H1 (cell line): ENCODE results near the gene YPEL5. TPM values are rescaled to one million over a fixed set of nuclear protein-coding genes. Genes with fewer than 3 reads are reported as not detected.

Experiments
- CTCF ChIA-PET: fragments of 300-600 bp; sonication (Branson Sonifier 250); formaldehyde crosslinking; loops from one replicate; lab custom pipeline; 2021; ENCODE audit not compliant: partially characterized antibody; lab: Charles Lee
- POLR2A ChIA-PET: fragments of 300-600 bp; sonication (Branson Sonifier 250); formaldehyde crosslinking; loops from one replicate; lab custom pipeline; 2021; ENCODE audit warnings: inconsistent platforms; ENCODE audit not compliant: partially characterized antibody; lab: Charles Lee
- DNase-seq, 2 experiments: peaks; one replicate each; pipeline versions ENCODE4 v3.0.0 to v3.0.0-alpha.2; 2010 to 2022; ENCODE audit warnings: low spot score in 2 of 2, low read depth in 1 of 2, mixed read lengths in 1 of 2
- FAIRE-seq: peaks from 2 replicates; lab custom pipeline; 2011; peaks lifted over from hg19 to GRCh38; lab: Jason Lieb, UNC
- H2AFZ ChIP-seq: 2 replicates; pipeline ENCODE4 v1.8.1; 2012; ENCODE audit warnings: low read length, inconsistent platforms
- H2AK5ac ChIP-seq: 2 replicates; pipeline ENCODE4 v1.6.1; 2013; ENCODE audit warnings: low read depth, low read length
- H2BK120ac ChIP-seq: replicated peaks from 2 replicates; pipeline ENCODE3; 2013; ENCODE audit warnings: low read depth, low read length, inconsistent platforms
- H2BK12ac ChIP-seq: 2 replicates; pipeline ENCODE4 v1.6.1; 2013; ENCODE audit warnings: low read depth, low read length
- H2BK15ac ChIP-seq: 2 replicates; pipeline ENCODE4 v1.6.1; 2013; ENCODE audit warnings: low read length
- H2BK20ac ChIP-seq: 2 replicates; pipeline ENCODE4 v1.6.1; 2013; ENCODE audit warnings: low read length
- H2BK5ac ChIP-seq: 2 replicates; pipeline ENCODE4 v1.6.1; 2013; ENCODE audit warnings: low read depth, low read length
- H3K14ac ChIP-seq: 2 replicates; pipeline ENCODE4 v1.6.1; 2013; ENCODE audit warnings: inconsistent platforms; ENCODE audit not compliant: insufficient read length
- H3K18ac ChIP-seq: 2 replicates; pipeline ENCODE4 v1.6.1; 2013; ENCODE audit warnings: low read length; ENCODE audit errors: extremely low read depth
- H3K23ac ChIP-seq: 2 replicates; pipeline ENCODE4 v1.6.1; 2013; ENCODE audit warnings: inconsistent platforms; ENCODE audit not compliant: insufficient read length
- H3K23me2 ChIP-seq: 2 replicates; pipeline ENCODE4 v1.6.1; 2013; ENCODE audit warnings: low read depth, low read length
- H3K27ac ChIP-seq: 2 replicates; pipeline ENCODE4 v1.6.1; 2011; ENCODE audit warnings: low read depth, low read length, inconsistent platforms
- H3K27me3 ChIP-seq, 4 experiments: replicated peaks in 1 of 4; 1 replicate in 1 of 4; 2 replicates in 3 of 4; pipeline versions ENCODE4 v1.6.1 to v1.8.1; 2011 to 2013; ENCODE audit warnings: low read length in 3 of 4, mild to moderate bottlenecking in 3 of 4, inconsistent platforms in 2 of 4, mixed read lengths in 2 of 4, moderate library complexity in 1 of 4; ENCODE audit not compliant: control insufficient read depth in 3 of 4, insufficient read depth in 3 of 4; ENCODE audit errors: extremely low read depth in 1 of 4
- H3K36me3 ChIP-seq, 4 experiments: 2 replicates each; pipeline versions ENCODE4 v1.6.1 to v1.8.1; 2011 to 2013; ENCODE audit warnings: mild to moderate bottlenecking in 4 of 4, low read length in 3 of 4, moderate library complexity in 2 of 4, control low read depth in 1 of 4, inconsistent platforms in 1 of 4; ENCODE audit not compliant: insufficient read depth in 4 of 4, control insufficient read depth in 2 of 4
- H3K4ac ChIP-seq: replicated peaks from 2 replicates; pipeline ENCODE3; 2013; ENCODE audit warnings: low read length, low read depth, mixed read lengths, inconsistent platforms; ENCODE audit not compliant: insufficient read length
- H3K4me1 ChIP-seq, 4 experiments: replicated peaks in 1 of 4; 1 replicate in 1 of 4; 2 replicates in 3 of 4; pipeline versions ENCODE4 v1.6.1 to v1.8.1; 2011 to 2013; ENCODE audit warnings: low read length in 3 of 4, inconsistent platforms in 2 of 4, mixed read lengths in 1 of 4; ENCODE audit not compliant: insufficient read depth in 4 of 4, control insufficient read depth in 3 of 4
- H3K4me2 ChIP-seq, 2 experiments: 2 replicates each; pipeline versions ENCODE4 v1.6.1 to v1.8.1; 2011 to 2013; ENCODE audit warnings: low read depth in 2 of 2, low read length in 2 of 2, control low read depth in 1 of 2, inconsistent platforms in 1 of 2, mild to moderate bottlenecking in 1 of 2; ENCODE audit not compliant: insufficient read depth in 1 of 2
- H3K4me3 ChIP-seq, 4 experiments: fragments of 200-600, 300-600 bp in 1 of 4; sonication (generic), shearing (Covaris generic), sonication (Bioruptor Twin) in 1 of 4; 2 replicates each; pipeline versions ENCODE4 v1.5.1 to v1.8.1; 2011 to 2016; ENCODE audit warnings: low read length in 4 of 4, low read depth in 3 of 4, control low read depth in 2 of 4, inconsistent platforms in 2 of 4, mild to moderate bottlenecking in 2 of 4, mixed read lengths in 1 of 4, moderate library complexity in 1 of 4; ENCODE audit not compliant: insufficient read depth in 2 of 4; ENCODE audit errors: extremely low read depth in 1 of 4
- H3K56ac ChIP-seq: replicated peaks from 2 replicates; pipeline ENCODE3; 2013; ENCODE audit warnings: low read depth, mild to moderate bottlenecking, mixed read lengths, low read length, inconsistent platforms; ENCODE audit not compliant: insufficient read length
- H3K79me1 ChIP-seq: 2 replicates; pipeline ENCODE4 v1.6.1; 2013; ENCODE audit warnings: low read depth, low read length, control low read depth
- H3K79me2 ChIP-seq, 2 experiments: 2 replicates each; pipeline versions ENCODE4 v1.6.1 to v1.8.1; 2012 to 2013; ENCODE audit warnings: low read length in 2 of 2, mild to moderate bottlenecking in 2 of 2, inconsistent platforms in 1 of 2; ENCODE audit not compliant: insufficient read depth in 2 of 2, control insufficient read depth in 1 of 2
- H3K9ac ChIP-seq, 4 experiments: replicated peaks in 1 of 4; 1 replicate in 1 of 4; 2 replicates in 3 of 4; pipeline versions ENCODE4 v1.6.1 to v1.8.1; 2011 to 2013; ENCODE audit warnings: low read depth in 3 of 4, low read length in 3 of 4, control low read depth in 2 of 4, mild to moderate bottlenecking in 2 of 4, moderate library complexity in 2 of 4, inconsistent platforms in 1 of 4; ENCODE audit errors: extremely low read depth in 1 of 4
- H3K9me3 ChIP-seq, 2 experiments: 2 replicates each; pipeline versions ENCODE4 v1.6.1 to v1.8.1; 2012 to 2013; ENCODE audit warnings: mild to moderate bottlenecking in 2 of 2, moderate library complexity in 2 of 2, control low read depth in 1 of 2, inconsistent platforms in 1 of 2, low read depth in 1 of 2, low read length in 1 of 2, mixed read lengths in 1 of 2; ENCODE audit not compliant: insufficient read depth in 2 of 2
- H4K20me1 ChIP-seq, 2 experiments: replicated peaks in 1 of 2; 2 replicates each; pipeline versions ENCODE3 to v1.8.1; 2011 to 2013; ENCODE audit warnings: inconsistent platforms in 2 of 2, low read length in 2 of 2, mild to moderate bottlenecking in 1 of 2; ENCODE audit not compliant: insufficient read depth in 2 of 2, control insufficient read depth in 1 of 2
- H4K5ac ChIP-seq: 2 replicates; pipeline ENCODE4 v1.6.1; 2013; ENCODE audit warnings: low read length, low read depth, mixed read lengths, inconsistent platforms; ENCODE audit not compliant: insufficient read length
- H4K8ac ChIP-seq: 2 replicates; pipeline ENCODE4 v1.8.0; 2013; ENCODE audit warnings: mild to moderate bottlenecking, moderate library complexity, low read length, inconsistent platforms; ENCODE audit not compliant: insufficient read depth; ENCODE audit errors: extremely low read depth
- H4K91ac ChIP-seq: replicated peaks from 2 replicates; pipeline ENCODE3; 2013; ENCODE audit warnings: low read length, mixed read lengths, inconsistent platforms; ENCODE audit not compliant: insufficient read length
- ASH2L ChIP-seq: fragments of 200-600, 300-600 bp; sonication (generic); IDR thresholded peaks from one replicate; pipeline ENCODE4 v1.7.1; 2017; ENCODE audit warnings: low read length
- BACH1 ChIP-seq: IDR thresholded peaks from 2 replicates; pipeline ENCODE4 v1.6.1; 2012; ENCODE audit warnings: low read length, improper control_type of control experiment
- BCL11A ChIP-seq, 2 experiments: IDR thresholded peaks; one replicate each; pipeline ENCODE4 v1.6.1; 2011; ENCODE audit warnings: low read depth in 2 of 2, low read length in 2 of 2, mild to moderate bottlenecking in 2 of 2
- CBX8 ChIP-seq: fragments of 300-800, 300-1000 bp; sonication (generic); IDR thresholded peaks from 2 replicates; pipeline ENCODE4 v1.7.1; 2016; ENCODE audit warnings: low read depth, low read length, borderline replicate concordance
- EZH2 ChIP-seq: fragments of 200-600 bp; sonication (generic); IDR thresholded peaks from 2 replicates; pipeline ENCODE4 v1.7.1; 2012; ENCODE audit warnings: low read depth, mild to moderate bottlenecking, moderate library complexity, low read length, inconsistent platforms; ENCODE audit not compliant: severe bottlenecking
- FOSL1 ChIP-seq: IDR thresholded peaks from 2 replicates; pipeline ENCODE4 v1.6.1; 2011; ENCODE audit warnings: mild to moderate bottlenecking, low read depth, low read length, moderate library complexity; ENCODE audit not compliant: insufficient read depth
- GABPA ChIP-seq: IDR thresholded peaks from 2 replicates; pipeline ENCODE4 v1.6.1; 2011; ENCODE audit warnings: mild to moderate bottlenecking, low read length, moderate library complexity, borderline replicate concordance; ENCODE audit not compliant: insufficient read depth
- KDM1A ChIP-seq: fragments of 200-600, 300-600 bp; sonication (generic); IDR thresholded peaks from 2 replicates; pipeline ENCODE4 v1.7.1; 2016; ENCODE audit warnings: mild to moderate bottlenecking, low read length, borderline replicate concordance
- POLR2AphosphoS5 ChIP-seq: IDR thresholded peaks from 2 replicates; pipeline ENCODE4 v1.6.1; 2011; ENCODE audit warnings: low read depth, low read length
- POU5F1 ChIP-seq: IDR thresholded peaks from 2 replicates; pipeline ENCODE4 v1.6.1; 2011; ENCODE audit warnings: low read depth, mild to moderate bottlenecking, low read length, moderate library complexity
- RNF2 ChIP-seq: fragments of 200-900, 300-1000 bp; sonication (generic); IDR thresholded peaks from 2 replicates; pipeline ENCODE4 v1.7.1; 2016; ENCODE audit warnings: borderline replicate concordance, low read depth, mild to moderate bottlenecking, antibody characterized with exemption, low read length; ENCODE audit not compliant: poor library complexity, severe bottlenecking; ENCODE audit errors: missing control alignments
- SP2 ChIP-seq: IDR thresholded peaks from 2 replicates; pipeline ENCODE4 v1.6.1; 2012; ENCODE audit warnings: mild to moderate bottlenecking, low read length, inconsistent platforms
- SUZ12 ChIP-seq: fragments of 200-600 bp; sonication (generic); IDR thresholded peaks from 2 replicates; pipeline ENCODE4 v1.6.1; 2012; ENCODE audit warnings: mild to moderate bottlenecking, inconsistent platforms, low read length, moderate library complexity, mixed read lengths
- TAF1 ChIP-seq: IDR thresholded peaks from 2 replicates; pipeline ENCODE4 v1.6.1; 2011; ENCODE audit warnings: mild to moderate bottlenecking, low read depth, low read length
- TBP ChIP-seq: IDR thresholded peaks from 2 replicates; pipeline ENCODE4 v1.6.1; 2011; ENCODE audit warnings: low read depth, low read length, improper control_type of control experiment
- WGBS, 2 experiments: shearing (Covaris generic) in 1 of 2; methylation state at CpG; one replicate each; pipeline versions ENCODE4 v1.1.6 to v1.1.7; 2013 to 2015; ENCODE audit warnings: low lambda C conversion rate in 2 of 2, mixed read lengths in 2 of 2, inconsistent platforms in 1 of 2, low coverage in 1 of 2, missing lambda C conversion rate in 1 of 2; ENCODE audit not compliant: insufficient replicate concordance in 2 of 2, insufficient coverage in 1 of 2, insufficient read length in 1 of 2; ENCODE audit errors: extremely low coverage in 1 of 2, missing lambda C conversion rate in 1 of 2; 5-methylcytosine and 5-hydroxymethylcytosine counted together
- polyA plus RNA-seq, 7 experiments: library from polyadenylated mRNA; depleted of rRNA in 3 of 7; stranded (reverse) in 5 of 7; unstranded in 2 of 7; fragments of >200 nt in 5 of 7; fragments of 200-250 nt in 2 of 7; gene quantifications; 1 replicate in 5 of 7; 2 replicates in 1 of 7; 4 replicates in 1 of 7; pipeline versions ENCODE4 v1.2.1 to v1.2.3, GENCODE V29; 2011 to 2013; ENCODE audit warnings: missing spikeins in 2 of 7, mixed read lengths in 2 of 7
- total RNA-seq: library from RNA; stranded (reverse); fragmentation: NEBNext Ultra II Directional; extraction: Animal tissue kit (Norgen Biotek cat#: 25700); gene quantifications from 2 replicates; pipeline ENCODE4 v1.2.1, GENCODE V29; 2021

Gene YPEL5
- total and polyA plus RNA-seq, 2 of the 8 experiments (the other 6 are each of a cell fraction or from before 2014, with no cell fraction given), result 18.5 to 28.0 TPM

- Histone ChIP-seq H4K8ac (no peak overlapping the region), H3K27ac (no peak overlapping the region), H4K91ac (no peak overlapping the region), H2AK5ac (no peak overlapping the region), H3K23me2 (no peaks in the 10 kb centered on the region), H4K20me1 (no peaks in the 10 kb centered on the region), H3K79me1 (no peaks in the 10 kb centered on the region), H3K4ac (no peak overlapping the region), H3K4me3 (no peak overlapping the region), H3K23ac (no peak overlapping the region), H3K27me3 (no peaks in the 10 kb centered on the region), H2BK5ac (no peak overlapping the region), H3K18ac (no peak overlapping the region), H2BK15ac (no peak overlapping the region), H3K9ac (no peak overlapping the region), H3K36me3 (no peaks in the 10 kb centered on the region), H3K4me1 (no peaks in the 10 kb centered on the region), H2BK20ac (no peak overlapping the region), H3K4me2 (no peak overlapping the region), H3K79me2 (no peaks in the 10 kb centered on the region), H2BK12ac (no peak overlapping the region), H4K5ac (no peak overlapping the region), H3K9me3 (no peaks in the 10 kb centered on the region), H3K14ac (no peak overlapping the region), H2BK120ac (no peak overlapping the region), H3K56ac (no peak overlapping the region), H2AFZ (no peak overlapping the region)
- WGBS, 2 experiments, result 90% methylated on average over 5 of the region's 5 CpGs; no CpG with 5 or more reads in 1 of the 2 experiments
- ChIA-PET CTCF (interaction anchor here (0.8 to 1.9 kb wide), 2 partner anchors 14 to 19 kb away, joined by 4 read pairs; no protein-coding TSS in a partner anchor), POLR2A (no interaction called here)
- DNase-seq (no peak), FAIRE-seq (no peak)
- TF ChIP-seq CBX8, result no peak
- TF ChIP-seq EZH2, result no peak
- TF ChIP-seq SUZ12, result no peak
- no peak for TF ChIP-seq GABPA
- TF ChIP-seq BCL11A (IDR thresholded peaks at IDR 0.05; ENCODE audit: low read depth in 2 of 2, low read length in 2 of 2), result no peak
- TF ChIP-seq KDM1A, result no peak
- TF ChIP-seq TAF1, result no peak
- TF ChIP-seq SP2, result no peak
- no peak for TF ChIP-seq POLR2AphosphoS5
- TF ChIP-seq BACH1, result no peak
- TF ChIP-seq RNF2, result no peak
- TF ChIP-seq POU5F1, result no peak
- no peak for TF ChIP-seq ASH2L
- TF ChIP-seq TBP, result no peak
- TF ChIP-seq FOSL1, result no peak
Measured at GRCh38 chr2:30184035-30184434, 37.2 kb downstream of the YPEL5 start.
